NOMO-1 treated with DMSO at 0.1 percent for 48 hours (cell line): Measurements from ENCODE around the gene CELF3.

Source experiments
- DNase-seq: peaks from one replicate; lab custom pipeline; 2025; ENCODE audit not compliant: unreplicated experiment; lab: John Stamatoyannopoulos, UW

CELF3 gene

DNA sequence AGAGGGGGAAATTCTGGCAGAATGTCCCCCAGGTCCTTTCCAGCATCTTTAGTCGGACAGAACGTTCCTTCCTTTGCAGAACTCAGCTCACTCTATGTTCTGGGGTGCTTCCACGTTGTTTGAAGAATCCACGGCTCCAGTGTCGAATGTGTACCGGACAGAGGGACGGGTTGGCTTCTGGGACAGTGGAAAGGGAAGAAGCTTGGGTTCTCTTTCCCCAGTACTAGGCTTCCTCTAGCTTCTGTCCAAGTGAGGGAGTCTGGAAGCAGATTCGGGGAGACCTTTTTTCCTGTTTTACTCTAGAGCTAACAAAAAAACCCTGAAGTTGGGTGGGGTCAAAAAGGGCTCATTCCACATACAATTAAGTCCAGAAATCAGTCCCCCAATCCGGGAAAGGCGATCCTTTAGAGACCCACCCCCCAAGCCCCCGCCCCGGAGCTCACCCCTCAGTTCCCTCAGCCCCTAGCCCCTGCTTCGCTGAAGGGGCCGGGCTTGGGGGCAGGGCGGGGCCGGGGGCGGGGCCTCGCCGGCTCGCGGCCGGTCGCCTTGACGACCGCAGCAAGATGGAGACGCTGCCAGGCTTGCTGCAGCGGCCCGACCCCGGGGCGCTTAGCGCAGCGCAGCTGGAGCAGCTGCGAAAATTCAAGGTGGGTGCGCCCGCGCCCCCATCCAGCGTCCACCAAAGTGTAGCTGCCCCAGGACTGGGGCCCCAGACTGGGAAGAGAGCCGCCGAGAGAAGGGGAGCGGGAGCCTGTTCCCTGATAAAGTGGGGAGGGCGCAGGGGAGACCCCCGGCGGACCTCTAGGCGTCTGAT lies 4.6 kb upstream of the CELF3 start, which contains the start of gene RIIAD1:
Gene RIIAD1 (plus strand): TSS at position 549 of the 814 bp plus-strand sequence. CDS start 15 bp downstream, at position 564.
- no peak for DNase-seq

GRCh38 chr1:151720554-151720953 lies 4.0 kb upstream of the CELF3 start:
- DNase-seq: peak; percentile 21

GRCh38 chr1:151720125-151720524 lies 3.5 kb upstream of the CELF3 start:
- no peak for DNase-seq

DNA sequence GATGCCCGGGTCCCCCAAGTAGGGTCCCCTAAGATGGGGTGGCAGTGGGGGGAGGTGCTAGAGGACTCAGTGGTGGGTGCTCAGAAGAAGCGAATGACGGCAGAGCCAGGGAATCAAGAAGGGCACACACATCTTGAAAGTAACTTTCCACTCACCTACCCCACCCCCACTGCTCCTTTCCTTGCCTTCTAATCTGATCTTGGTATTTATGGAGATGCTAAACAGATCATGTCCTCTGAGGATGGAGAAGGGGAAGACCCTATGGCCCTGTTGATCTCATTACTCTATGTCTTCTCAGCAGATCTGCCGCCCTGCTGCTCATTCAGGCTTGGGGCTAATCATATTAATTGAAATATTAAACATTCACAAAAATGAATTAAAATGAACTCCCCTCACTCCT lies 2.1 kb upstream of the CELF3 start:
- DNase-seq: no peak

- DNase-seq: no peak
Measured at GRCh38 chr1:151718011-151718431, 1.4 kb upstream of the CELF3 start.

- DNase-seq: no peak
Measured at GRCh38 chr1:151716405-151716762, 219 bp downstream of the CELF3 start.

DNA sequence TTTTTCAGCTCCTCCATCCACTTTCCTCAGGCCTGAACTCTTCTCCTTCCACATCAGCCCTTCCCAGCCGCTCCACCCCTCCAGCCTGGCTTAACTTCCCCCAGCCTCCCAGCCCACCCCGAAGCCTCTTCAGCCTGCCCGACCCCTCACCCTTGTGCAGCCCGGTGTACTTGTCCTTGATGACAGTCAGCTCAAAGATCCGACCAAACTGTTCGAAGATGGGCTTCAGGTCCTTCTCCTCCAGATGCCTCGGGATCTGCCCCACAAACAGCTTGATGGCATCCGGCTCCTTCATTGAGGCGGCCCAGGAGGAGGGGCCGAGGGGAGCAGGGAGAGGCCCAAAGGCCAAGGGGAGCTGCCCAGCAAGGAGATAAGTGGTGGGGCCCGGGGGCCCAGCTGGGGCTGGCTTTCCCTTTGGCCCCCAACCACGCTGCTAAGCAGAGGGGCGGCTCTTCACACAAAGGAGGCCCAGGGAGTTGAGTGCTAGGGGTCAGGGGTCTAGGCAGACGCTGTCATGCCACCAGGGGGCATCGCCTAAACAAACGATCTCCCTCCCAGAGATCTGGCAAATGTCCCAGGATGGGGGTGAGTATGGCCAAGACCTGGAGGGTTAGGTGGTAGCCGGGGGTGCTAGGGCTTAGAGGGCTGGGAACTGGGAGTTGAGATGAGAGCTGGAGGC lies 738 bp downstream of the CELF3 start:
- no peak for DNase-seq

- no peak for DNase-seq
Measured at GRCh38 chr1:151714820-151715725, 1.5 kb downstream of the CELF3 start.

DNA sequence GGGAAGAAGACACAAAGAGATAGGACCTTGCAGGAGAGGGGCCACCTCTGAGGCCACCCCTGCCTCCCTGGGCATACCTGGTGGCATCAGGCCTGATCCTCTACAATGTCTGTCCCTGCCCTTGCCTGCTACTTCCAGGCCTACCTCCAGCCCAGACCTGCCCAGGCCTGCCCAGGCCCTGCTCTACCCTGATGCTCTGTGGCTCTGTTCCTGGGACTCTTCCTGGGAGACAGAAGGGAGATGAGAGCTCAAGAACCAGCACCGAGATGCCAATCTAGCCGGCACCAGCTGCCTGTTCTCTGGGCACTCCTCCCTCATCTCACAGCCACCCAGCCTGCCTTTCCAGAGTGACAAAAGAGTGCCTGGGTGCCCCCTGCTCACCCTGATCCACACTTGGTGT lies 2.7 kb downstream of the CELF3 start:
- no peak for DNase-seq

DNA sequence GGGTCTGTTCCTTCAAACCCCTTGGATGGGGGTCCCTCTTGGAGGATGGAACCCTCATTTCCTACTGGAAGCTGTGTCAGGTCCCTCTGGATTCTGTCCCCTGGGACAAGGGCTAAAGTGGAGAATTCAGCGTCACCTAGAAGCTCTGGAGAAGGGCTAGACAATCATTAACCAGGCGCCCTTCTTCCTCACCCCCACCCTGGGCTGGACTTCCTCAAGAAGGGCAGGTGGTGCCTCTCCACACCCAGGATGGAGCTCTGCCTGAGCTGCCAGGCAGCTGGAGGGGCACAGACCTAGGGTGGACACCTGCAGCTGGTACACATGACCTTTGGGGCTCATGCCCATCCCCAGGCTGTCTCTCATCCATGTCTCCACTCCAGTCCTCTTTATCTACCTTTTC lies 3.6 kb downstream of the CELF3 start:
- no peak for DNase-seq

DNA sequence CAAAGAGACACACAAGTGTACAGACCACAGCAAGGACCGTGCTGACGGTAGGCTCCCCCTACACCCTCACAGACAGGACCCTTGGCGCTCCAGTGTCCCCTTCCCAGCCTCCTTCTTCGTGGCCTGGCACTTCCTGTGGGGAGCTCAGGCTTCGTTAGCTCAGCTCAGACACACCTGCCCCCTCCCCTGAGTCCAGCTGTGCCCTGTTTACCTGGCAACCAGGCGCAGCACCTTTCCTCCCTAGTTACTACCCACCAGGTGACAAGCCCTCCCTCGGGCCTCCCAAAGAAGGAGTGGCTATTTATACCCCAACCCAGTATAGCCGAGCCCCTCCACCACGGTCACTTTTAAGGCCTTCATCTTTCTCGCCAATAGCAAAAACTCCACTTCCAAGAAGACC lies 4.7 kb downstream of the CELF3 start:
- DNase-seq: no peak

GRCh38 chr1:151711044-151711800 lies 5.4 kb downstream of the CELF3 start:
- no peak for DNase-seq

- no peak for DNase-seq
Measured at GRCh38 chr1:151710187-151710840, 6.3 kb downstream of the CELF3 start.

GRCh38 chr1:151708891-151709290 lies 7.7 kb downstream of the CELF3 start:
- DNase-seq: no peak

DNA sequence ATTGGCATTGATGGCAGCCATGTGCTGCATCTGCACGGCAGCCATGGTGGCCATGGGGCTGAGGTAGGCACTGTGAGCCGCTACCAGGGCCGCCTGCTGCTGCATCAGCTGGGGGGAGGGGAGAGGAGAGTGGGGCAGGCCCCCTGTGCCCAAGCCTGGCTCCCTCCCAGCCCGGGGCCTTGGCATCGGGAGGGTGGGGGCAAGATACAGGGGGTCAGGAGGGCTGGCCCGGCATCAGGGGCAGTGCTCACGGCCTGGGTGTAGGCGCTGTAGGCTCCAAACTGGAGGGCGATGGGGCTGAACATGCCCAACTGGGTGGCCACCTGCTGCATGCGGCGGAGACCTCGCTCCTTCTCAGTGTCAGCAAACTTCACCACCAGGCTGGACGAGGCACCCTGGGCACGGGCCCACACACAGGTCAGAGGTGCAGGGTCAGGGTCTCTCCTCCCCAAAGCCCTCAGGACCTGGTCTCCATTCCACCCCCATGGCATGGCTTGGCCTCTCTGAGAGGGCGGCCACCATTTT lies 9.0 kb downstream of the CELF3 start:
- no peak for DNase-seq

DNA sequence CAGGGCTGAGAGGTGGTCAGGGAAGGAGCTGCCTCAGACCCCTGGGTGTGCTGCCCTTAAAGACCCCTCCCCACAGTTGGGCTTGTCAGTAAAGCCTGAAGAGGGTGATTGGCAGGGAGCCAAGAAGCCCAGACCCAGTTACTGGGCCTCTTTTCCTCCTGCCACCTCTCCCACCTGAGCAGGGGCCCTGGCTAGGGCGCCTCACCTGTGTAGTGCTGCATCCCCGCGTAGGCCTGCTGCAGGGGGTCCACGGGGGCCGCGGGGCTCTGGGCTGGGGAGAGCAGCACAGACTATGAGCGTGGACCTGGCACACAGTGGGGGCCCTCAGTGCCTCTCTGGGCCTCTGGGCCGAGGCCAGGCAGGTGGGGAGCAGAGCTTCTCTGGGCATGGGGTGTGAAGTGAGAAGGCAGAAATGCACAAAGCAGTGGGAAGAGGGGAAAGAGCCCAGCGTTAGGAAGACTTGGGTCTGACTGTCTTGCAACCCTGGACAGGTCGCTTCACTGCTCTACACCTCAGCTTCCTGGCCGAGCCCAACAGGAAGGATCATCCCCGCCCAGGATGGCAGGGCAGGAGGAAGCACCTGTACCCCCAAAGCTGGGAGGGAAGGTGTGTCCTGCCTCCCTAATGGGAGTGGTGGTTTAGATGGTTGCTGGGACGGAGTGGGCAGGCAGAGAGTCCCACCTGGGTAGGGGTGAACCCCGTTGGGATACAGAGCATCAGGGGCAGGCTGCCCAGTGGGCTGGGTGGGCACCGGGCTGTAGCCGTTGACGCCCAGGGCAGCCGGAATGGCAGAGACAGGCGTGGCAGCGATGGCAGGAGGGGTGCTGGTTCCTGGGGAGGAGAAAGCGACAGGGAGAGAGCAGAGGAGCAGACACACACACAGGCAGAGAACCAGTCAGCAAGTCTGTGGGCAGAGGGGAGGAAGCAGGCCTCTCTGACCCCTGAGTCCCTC lies 9.9 kb downstream of the CELF3 start:
- no peak for DNase-seq

DNA sequence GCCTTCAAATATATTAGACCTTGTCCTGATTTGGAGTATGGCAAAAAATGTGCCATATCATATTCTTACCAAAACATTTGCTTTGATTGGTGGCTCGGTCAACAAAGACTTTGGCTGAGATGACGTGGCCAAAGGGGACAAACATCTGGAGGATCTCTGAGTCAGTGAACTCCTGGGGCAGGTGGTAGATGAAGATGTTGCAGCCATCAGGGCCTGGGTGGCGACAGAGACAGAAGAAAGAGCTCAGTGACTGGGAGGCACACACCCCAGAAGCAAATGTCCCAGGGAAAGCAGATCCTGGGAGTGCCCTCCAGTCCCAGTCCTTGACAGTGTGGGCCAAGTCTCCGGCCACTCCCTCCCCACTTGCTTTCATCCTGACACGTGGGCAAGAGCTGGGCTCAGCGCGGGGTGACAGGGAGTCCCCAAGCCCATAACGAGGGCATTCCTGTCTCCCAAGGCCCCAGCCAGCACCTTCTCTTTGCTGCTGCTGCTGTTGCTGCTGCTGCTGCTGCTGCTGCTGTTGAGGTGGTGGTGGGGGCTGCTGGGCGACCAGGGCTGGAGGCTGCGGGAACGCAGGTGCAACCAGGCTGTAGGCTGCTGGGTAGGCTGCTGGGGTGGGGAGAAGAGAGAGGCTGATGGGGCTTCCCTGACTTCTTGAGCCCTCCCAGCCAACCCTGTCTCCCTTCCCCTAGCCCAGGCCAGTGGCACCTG lies 10.7 kb downstream of the CELF3 start:
- no peak for DNase-seq

GRCh38 chr1:151705146-151705545 lies 11.5 kb downstream of the CELF3 start:
- DNase-seq: no peak
